GM19099 (cell line): ENCODE data around the gene ABHD1.

Experiments
- POLR2A ChIP-seq: IDR thresholded peaks from 3 replicates; pipeline ENCODE4 v1.6.1; 2011; ENCODE audit warnings: low read depth; ENCODE audit not compliant: insufficient read length; ENCODE audit errors: extremely low read depth

ABHD1 gene

GRCh38 chr2:27162151-27163121, 38.8 kb downstream of the ABHD1 start:
- TF ChIP-seq POLR2A, result no peak

- no peak for TF ChIP-seq POLR2A
These were observed 41.5 kb downstream of the ABHD1 start for GRCh38 chr2:27164960-27165763.

- no peak for TF ChIP-seq POLR2A
These were observed 47.1 kb downstream of the ABHD1 start for GRCh38 chr2:27170581-27171337.

- TF ChIP-seq POLR2A, result no peak
These were observed 47.8 kb downstream of the ABHD1 start for GRCh38 chr2:27171351-27171848.

GRCh38 chr2:27174638-27175037, 51.0 kb downstream of the ABHD1 start:
- no peak for TF ChIP-seq POLR2A

- no peak for TF ChIP-seq POLR2A
These were observed 51.7 kb downstream of the ABHD1 start for GRCh38 chr2:27175330-27175729.

GRCh38 chr2:27177441-27178351, 54.1 kb downstream of the ABHD1 start:
- TF ChIP-seq POLR2A, result no peak

GRCh38 chr2:27178469-27178868, 54.9 kb downstream of the ABHD1 start:
- TF ChIP-seq POLR2A, result no peak

GRCh38 chr2:27179344-27180000, 55.9 kb downstream of the ABHD1 start:
- no peak for TF ChIP-seq POLR2A
